SU-DHL-6 (cell line): ENCODE results near the gene CELA1.

Experiments
- CTCF ChIP-seq: fragments of 200-600 bp; sonication (generic); IDR thresholded peaks from one replicate; pipeline ENCODE4 v1.5.1; 2017; ENCODE audit warnings: antibody characterized with exemption, mild to moderate bottlenecking, low read length, moderate library complexity; ENCODE audit not compliant: insufficient read depth, poor library complexity, severe bottlenecking
- EZH2phosphoT487 ChIP-seq: fragments of 200-600 bp; sonication (generic), shearing (Covaris generic); conservative IDR thresholded peaks from 2 replicates; pipeline ENCODE4 v1.6.1; 2018; ENCODE audit warnings: mild to moderate bottlenecking, antibody characterized with exemption, low read length, moderate library complexity, mixed read lengths

- TF ChIP-seq CTCF, result no peak
- TF ChIP-seq EZH2phosphoT487, result no peak
Measured at GRCh38 chr12:51329742-51330141, 16.7 kb downstream of the CELA1 start.
